ENCODE data around the gene FOXRED2. TPM values are rescaled to one million over a fixed set of nuclear protein-coding genes. Genes with fewer than 3 reads are reported as not detected.

Gene FOXRED2
- total and polyA plus RNA-seq, 2 of the 4 experiments (the other 2 are of a cell fraction) = 1.6 to 4.0 TPM

GRCh38 chr22:36463783-36464184, 43.1 kb downstream of the FOXRED2 start (continued):
- TF ChIP-seq CEBPB (IDR thresholded peaks at IDR 0.05; ENCODE audit: low read depth, low read length) (no peak), POLR2A (IDR thresholded peaks at IDR 0.05; ENCODE audit: low read depth, low read length) (no peak), RCOR1 (IDR thresholded peaks at IDR 0.05; ENCODE audit: insufficient replicate concordance, low read length) (no peak), NFE2L2 (IDR thresholded peaks at IDR 0.05; ENCODE audit: low read depth, low read length) (no peak), FOS (IDR thresholded peaks at IDR 0.05; ENCODE audit: low read depth, low read length) (no peak), RAD21 (IDR thresholded peaks at IDR 0.05; ENCODE audit: low read length) (no peak), MAFK (IDR thresholded peaks at IDR 0.05; ENCODE audit: low read depth, low read length) (no peak)
